Ascending aorta (tissue), 2 donors: ENCODE results near the gene PLG. TPM values are rescaled to one million over a fixed set of nuclear protein-coding genes. Genes with fewer than 3 reads are reported as not detected.
"Not testable (repeated sequence)": the region's sequence is repeated elsewhere in the genome, so short reads cannot be mapped to it uniquely, and the experiment has no call there.

Experiments used
- DNase-seq, 2 donors: peaks; one replicate each; pipeline ENCODE4 v3.0.0-alpha.2; 2019; ENCODE audit warnings: low spot score in 2 of 2
- H3K27ac ChIP-seq, 2 donors: fragments of 200-600 bp; sonication (generic); one replicate each; pipeline ENCODE4 v1.5.1; 2016 to 2017; ENCODE audit warnings: mild to moderate bottlenecking in 1 of 2
- H3K27me3 ChIP-seq: fragments of 200-600 bp; sonication (generic); one replicate; pipeline ENCODE4 v1.5.1; 2017
- H3K36me3 ChIP-seq, 2 donors: fragments of 200-600 bp; sonication (generic); one replicate each; pipeline ENCODE4 v1.5.1; 2016
- H3K4me1 ChIP-seq, 2 donors: fragments of 200-600 bp; sonication (generic); one replicate each; pipeline ENCODE4 v1.5.1; 2016 to 2017; ENCODE audit warnings: mild to moderate bottlenecking in 1 of 2
- H3K4me3 ChIP-seq, 2 donors: fragments of 200-600 bp; sonication (generic); one replicate each; pipeline ENCODE4 v1.5.1; 2016 to 2017; ENCODE audit warnings: mild to moderate bottlenecking in 1 of 2
- H3K9me3 ChIP-seq, 2 donors: fragments of 200-600 bp; sonication (generic); one replicate each; pipeline ENCODE4 v1.5.1; 2016
- intact Hi-C: fragments of 100-400 bp; cut with DNase I; formaldehyde crosslinking; loops from one replicate; pipeline ENCODE4 v1.15.1; 2023
- total RNA-seq: library from RNA; depleted of rRNA; stranded (reverse); fragments of >200 nt; gene quantifications from one replicate; pipeline ENCODE4 v1.1.0, GENCODE V29; 2016
- TF ChIP-seq, protein P1 (sequence below), 3 experiments: fragments of 200-600 bp in 2 of 3; fragments of 450-650 bp in 1 of 3; sonication (generic) in 2 of 3; IDR thresholded peaks; one replicate each; pipeline ENCODE4 v1.5.1; 2016 to 2019; ENCODE audit warnings: antibody characterized with exemption in 3 of 3, mild to moderate bottlenecking in 1 of 3, moderate library complexity in 1 of 3

Gene PLG
- total RNA-seq, 1 donor from 2014 or later, result 10.7 TPM

DNA sequence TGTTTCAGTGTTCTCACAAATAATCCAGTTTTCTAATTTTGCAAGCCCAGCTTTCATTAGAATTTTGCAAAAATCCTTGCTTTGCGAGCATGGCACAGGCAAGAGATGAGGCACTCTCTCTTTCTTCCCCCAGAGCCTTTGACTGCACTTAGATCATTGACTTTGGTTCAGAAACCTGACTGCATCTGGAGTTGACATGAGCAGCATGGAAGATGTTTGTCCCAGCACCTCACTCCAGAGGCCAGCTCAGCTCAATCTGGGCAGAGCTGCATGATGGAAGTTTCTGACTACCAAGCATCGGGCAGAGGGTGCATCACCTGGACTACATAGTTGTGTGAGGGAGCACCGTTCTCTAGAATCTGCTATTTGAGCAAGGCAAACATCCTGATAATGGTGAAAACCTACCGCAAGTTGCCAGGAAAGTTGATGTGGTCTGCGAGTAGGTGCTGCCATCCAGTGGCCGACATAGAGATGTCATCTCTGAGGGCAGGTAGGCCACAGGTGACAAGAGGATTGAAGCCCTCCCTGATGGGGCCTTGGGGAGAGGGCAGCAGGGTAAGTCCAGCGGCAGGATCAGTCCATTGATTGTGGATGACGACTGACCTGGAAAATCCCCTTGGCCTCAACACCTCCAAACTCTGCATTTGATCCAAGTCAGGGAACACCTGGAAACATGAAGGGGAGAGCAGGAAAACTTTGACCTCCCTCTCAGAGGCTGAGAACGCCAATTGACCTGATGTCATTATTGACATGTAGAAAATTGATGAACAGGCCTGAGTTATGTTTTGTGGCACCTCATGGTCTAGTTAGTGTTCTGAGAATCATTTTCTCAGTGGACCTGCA is 34.2 kb upstream of the PLG start:
- DNase-seq, result no peak
- no peak overlapping the region for H3K27ac ChIP-seq
- TF ChIP-seq, protein P1, sequence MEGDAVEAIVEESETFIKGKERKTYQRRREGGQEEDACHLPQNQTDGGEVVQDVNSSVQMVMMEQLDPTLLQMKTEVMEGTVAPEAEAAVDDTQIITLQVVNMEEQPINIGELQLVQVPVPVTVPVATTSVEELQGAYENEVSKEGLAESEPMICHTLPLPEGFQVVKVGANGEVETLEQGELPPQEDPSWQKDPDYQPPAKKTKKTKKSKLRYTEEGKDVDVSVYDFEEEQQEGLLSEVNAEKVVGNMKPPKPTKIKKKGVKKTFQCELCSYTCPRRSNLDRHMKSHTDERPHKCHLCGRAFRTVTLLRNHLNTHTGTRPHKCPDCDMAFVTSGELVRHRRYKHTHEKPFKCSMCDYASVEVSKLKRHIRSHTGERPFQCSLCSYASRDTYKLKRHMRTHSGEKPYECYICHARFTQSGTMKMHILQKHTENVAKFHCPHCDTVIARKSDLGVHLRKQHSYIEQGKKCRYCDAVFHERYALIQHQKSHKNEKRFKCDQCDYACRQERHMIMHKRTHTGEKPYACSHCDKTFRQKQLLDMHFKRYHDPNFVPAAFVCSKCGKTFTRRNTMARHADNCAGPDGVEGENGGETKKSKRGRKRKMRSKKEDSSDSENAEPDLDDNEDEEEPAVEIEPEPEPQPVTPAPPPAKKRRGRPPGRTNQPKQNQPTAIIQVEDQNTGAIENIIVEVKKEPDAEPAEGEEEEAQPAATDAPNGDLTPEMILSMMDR (IDR thresholded peaks at IDR 0.05), result no peak
- H3K4me1 ChIP-seq, result no peaks in the 10 kb centered on the region
- intact Hi-C loops, result no loop called here
- H3K9me3 ChIP-seq, result no peaks in the 10 kb centered on the region
- H3K4me3 ChIP-seq, result no peak overlapping the region
- H3K27me3 ChIP-seq, result no peaks in the 10 kb centered on the region
- no peaks in the 10 kb centered on the region for H3K36me3 ChIP-seq

DNA sequence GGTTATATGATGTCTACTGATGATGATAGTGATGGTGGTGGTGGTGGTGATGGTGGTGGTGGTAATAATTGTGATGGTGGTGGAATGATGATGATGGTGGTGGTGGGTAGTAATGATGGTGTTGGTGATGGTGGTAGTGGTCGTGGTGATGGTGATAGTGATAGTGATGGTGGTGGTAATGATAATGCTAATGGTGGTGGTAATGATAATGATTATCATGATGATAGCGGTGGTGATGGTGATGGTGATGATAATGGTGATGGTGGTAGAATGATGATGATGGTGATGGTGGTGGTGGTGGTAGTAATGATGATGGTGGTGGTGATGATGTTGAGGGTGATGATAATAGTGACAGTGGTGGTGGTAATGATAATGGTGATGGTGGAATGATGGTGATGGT is 33.5 kb upstream of the PLG start:
- intact Hi-C loops, result no loop called here
- H3K27me3 ChIP-seq, result no peaks in the 10 kb centered on the region
- no peaks in the 10 kb centered on the region for H3K9me3 ChIP-seq
- no peaks in the 10 kb centered on the region for H3K36me3 ChIP-seq
- H3K27ac ChIP-seq, result no peak overlapping the region
- TF ChIP-seq, protein P1 (IDR thresholded peaks at IDR 0.05), result no peak
- H3K4me3 ChIP-seq, result no peak overlapping the region
- no peaks in the 10 kb centered on the region for H3K4me1 ChIP-seq
- DNase-seq, result no peak

DNA sequence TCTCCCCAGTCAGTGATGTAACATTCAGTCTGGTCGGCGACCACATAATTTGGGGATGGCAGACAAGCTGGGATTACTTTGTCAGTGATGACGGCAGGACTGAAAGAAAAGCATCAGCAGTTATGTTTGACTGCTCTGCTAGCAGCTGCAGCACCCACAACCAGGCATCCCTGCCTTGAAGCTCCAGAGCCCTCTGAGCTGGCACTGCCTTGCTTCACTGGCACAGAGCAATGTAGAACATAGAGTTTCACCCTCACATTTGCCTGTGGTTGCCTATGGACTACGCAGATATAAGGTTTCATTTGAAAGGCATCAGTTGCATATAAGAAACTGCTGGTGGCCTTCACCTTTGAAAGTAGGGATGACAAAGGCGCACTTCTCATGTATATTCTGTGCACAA is 25.6 kb upstream of the PLG start:
- H3K27me3 ChIP-seq, intact Hi-C loops, H3K9me3 ChIP-seq, H3K4me3 ChIP-seq, H3K4me1 ChIP-seq, DNase-seq, H3K27ac ChIP-seq, H3K36me3 ChIP-seq: not testable (repeated sequence)

DNA sequence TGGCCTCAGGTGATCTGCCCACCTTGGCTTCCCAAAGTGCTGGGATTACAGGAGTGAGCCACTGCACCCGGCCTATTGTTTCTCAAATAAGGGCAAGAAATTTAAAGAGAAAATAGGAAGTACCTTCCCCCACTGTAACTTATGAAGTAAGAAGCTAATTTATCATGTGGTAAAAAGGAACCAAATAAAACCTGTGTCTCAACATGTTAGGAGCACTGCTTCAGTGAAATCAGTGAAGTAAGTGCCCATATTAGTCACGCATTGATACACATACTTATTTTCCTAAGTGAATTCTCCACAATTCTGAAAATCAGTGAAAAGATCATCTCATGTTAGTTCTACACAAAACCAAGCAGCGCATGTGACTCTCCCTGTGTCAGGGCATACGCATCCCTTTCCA is 23.8 kb upstream of the PLG start:
- TF ChIP-seq, protein P1 (IDR thresholded peaks at IDR 0.05), result no peak
- Histone ChIP-seq H3K27me3 (no peaks in the 10 kb centered on the region), H3K9me3 (no peaks in the 10 kb centered on the region), H3K36me3 (no peaks in the 10 kb centered on the region), H3K27ac (no peak overlapping the region), H3K4me3 (no peak overlapping the region), H3K4me1 (no peaks in the 10 kb centered on the region)
- intact Hi-C loops, result no loop called here
- DNase-seq, result no peak

DNA sequence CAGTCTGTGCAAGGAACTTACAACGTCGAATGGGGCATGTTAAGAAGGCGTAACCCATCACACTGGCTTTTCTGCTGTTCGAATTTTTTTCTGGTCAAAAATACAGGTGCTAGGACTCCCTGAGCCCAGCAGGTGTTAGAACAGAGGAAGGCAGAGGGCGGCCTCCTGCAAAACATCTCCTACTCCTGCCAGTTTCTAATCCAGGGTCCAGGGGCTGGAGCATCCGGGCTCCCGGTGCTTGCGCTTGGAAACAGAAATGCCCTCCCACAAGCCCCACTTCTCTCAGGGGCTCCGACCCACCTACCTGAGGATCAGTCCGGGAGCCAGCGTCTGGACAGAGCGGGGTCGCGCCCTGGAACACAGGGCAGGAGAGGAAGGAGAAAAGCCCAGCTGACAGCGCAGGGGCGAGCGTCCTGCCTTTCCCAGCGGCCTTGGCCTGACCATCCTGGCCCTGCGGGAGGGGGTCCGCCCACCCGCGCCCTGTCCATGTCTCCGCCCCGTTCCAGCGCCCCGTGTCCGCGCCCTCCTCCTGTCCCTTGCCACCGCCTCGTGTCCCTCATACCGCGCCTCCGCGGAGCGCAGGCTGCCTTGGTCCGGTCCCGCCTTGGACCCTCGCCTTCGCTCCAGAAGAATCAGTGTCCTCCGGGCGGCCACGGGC is 23.2 kb upstream of the PLG start:
- Histone ChIP-seq H3K27me3 (no peaks in the 10 kb centered on the region), H3K4me1 (no peaks in the 10 kb centered on the region), H3K9me3 (no peaks in the 10 kb centered on the region), H3K27ac (no peak overlapping the region), H3K36me3 (no peaks in the 10 kb centered on the region), H3K4me3 (no peak overlapping the region)
- TF ChIP-seq, protein P1 (IDR thresholded peaks at IDR 0.05), result no peak
- no peak for DNase-seq
- intact Hi-C loops, result no loop called here

DNA sequence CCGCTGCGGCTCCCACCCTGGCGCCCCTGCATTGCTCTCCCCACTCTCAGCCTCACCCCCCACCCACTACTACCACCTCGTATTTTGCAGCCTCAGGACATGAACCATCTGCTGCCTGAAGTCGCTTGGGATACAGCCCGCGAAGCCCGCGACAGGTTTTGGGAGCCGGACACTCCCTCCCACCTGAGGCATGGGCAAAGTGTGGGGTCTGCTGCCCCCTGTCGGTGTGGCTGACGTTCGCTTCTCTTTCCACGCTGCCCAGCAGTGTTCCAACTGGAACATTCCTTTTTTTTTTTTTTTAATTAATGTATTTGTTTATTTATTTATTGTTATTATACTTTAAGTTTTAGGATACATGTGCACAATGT is 22.7 kb upstream of the PLG start:
- Histone ChIP-seq H3K4me3 (no peak overlapping the region), H3K4me1 (no peaks in the 10 kb centered on the region), H3K36me3 (no peaks in the 10 kb centered on the region), H3K9me3 (no peaks in the 10 kb centered on the region), H3K27ac (no peak overlapping the region), H3K27me3 (no peaks in the 10 kb centered on the region)
- no peak for DNase-seq
- TF ChIP-seq, protein P1 (IDR thresholded peaks at IDR 0.05), result no peak
- intact Hi-C loops, result no loop called here

DNA sequence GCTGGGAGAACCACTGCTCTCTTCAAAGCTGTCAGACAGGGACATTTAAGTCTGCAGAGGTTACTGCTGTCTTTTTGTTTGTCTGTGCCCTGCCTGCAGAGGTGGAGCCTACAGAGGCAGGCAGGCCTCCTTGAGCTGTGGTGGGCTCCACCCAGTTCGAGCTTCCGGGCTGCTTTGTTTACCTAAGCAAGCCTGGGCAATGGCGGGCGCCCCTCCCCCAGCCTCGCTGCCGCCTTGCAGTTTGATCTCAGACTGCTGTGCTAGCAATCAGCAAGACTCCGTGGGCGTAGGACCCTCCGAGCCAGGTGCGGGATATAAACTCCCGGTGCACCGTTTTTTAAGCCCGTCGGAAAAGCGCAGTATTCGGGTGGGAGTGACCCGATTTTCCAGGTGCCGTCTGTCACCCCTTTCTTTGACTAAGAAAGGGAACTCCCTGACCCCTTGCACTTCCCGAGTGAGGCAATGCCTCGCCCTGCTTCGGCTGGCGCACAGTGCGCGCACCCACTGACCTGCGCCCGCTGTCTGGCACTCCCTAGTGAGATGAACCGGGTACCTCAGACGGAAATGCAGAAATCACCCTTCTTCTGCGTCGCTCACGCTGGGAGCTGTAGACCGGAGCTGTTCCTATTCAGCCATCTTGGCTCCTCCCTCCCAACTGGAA is 16.8 kb upstream of the PLG start:
- H3K4me3 ChIP-seq, H3K36me3 ChIP-seq, H3K4me1 ChIP-seq, H3K27ac ChIP-seq, H3K9me3 ChIP-seq, H3K27me3 ChIP-seq, DNase-seq, intact Hi-C loops: not testable (repeated sequence)
